Measurements from ENCODE around the gene ZNF213.
"Not testable (repeated sequence)": the region's sequence is repeated elsewhere in the genome, so short reads cannot be mapped to it uniquely, and the experiment has no call there.

Gene ZNF213

GRCh38 chr16:3148256-3149192 lies 13.7 kb downstream of the ZNF213 start:
- DNase-seq, result no peak

- no peak for DNase-seq
Observed at GRCh38 chr16:3149193-3149530, 14.3 kb downstream of the ZNF213 start.

- peak; percentile 67 for DNase-seq
Observed at GRCh38 chr16:3149630-3150345, 15.0 kb downstream of the ZNF213 start.

DNA sequence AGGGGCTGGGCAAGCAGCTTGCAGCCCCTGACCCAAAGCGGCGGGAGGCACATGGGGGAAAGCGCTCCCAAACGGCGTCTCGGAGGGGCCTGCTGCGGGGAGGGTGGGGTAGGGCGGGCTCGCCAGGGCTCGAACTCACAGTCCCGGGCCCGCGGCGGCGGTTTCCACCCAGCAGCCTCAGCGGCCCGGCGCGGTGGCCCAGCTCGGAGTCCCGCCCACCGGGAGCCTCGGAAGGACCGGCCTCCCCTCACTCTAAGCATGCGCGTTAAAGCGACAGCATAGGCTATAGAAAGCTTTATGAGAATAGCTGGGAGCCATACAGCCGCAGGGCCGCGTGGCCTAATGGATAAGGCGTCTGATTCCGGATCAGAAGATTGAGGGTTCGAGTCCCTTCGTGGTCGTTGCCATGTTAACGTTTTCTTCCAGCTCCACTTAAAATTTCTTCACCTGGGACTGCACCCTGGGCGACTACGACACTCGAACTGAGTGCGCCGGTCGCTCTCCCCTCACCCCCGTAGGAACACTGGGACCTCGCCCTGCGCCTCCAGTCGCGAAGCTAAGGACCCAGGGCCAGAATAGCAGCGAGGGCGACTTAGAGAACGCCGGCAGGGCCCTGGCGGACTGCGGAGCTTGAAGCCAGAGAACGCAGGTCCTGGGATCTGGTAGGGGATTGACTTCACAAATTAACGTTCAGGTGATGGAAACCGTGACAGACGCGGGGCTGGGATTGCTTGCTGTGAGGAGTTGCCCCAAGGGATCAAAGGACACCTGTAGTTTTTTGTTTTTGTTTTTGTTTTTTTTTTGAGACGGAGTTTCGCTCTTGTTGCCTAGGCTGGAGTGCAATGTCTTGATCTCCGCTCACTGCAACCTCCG lies 15.8 kb downstream of the ZNF213 start:
- peak; percentile 98 for DNase-seq

DNA sequence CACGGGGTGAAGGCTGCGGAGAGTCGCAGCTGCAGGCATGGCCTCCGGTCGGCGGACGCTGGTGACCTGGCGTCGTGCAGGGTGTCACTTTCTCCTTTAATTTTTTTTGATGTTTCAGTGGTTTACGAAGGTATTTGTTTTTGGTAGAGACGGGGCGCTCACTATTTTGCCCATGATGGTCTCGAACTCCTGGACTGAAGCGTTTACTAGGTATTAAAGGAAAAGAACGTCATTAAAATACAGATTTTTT lies 17.1 kb downstream of the ZNF213 start:
- DNase-seq, result no peak

DNA sequence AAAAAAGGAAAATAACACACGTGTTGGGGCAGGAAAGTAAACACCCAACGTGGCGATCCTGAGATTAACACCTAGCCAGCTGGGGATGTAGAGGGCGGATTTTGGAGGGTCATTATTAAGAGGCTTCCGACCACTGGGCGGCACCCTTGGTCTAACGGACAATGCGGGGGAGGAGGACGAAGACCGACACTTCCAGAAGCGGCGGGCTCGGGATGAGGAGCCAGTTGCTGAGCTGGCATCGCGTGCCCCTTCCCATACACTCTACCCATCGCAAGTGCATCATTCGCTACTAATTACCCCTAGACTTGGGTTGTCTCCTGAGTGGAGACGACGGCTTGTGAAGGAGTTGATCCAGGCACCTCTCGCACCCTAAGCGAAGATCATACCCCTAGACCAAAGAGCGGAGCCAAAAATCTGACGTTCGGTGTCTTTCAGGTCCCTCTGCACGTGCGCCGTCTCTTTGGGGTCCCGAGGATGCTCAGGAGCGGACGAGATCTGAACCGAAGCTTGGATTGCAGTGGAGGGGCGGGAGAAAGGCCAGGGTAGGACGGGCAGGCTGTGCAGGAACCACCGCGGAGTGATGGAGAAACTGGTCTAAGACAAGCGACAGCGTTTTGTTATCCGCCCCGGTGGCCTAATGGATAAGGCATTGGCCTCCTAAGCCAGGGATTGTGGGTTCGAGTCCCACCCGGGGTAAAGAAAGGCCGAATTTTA lies 17.6 kb downstream of the ZNF213 start:
- peak; percentile 97 for DNase-seq

- DNase-seq, result no peak
Observed at GRCh38 chr16:3152991-3153368, 18.2 kb downstream of the ZNF213 start.

DNA sequence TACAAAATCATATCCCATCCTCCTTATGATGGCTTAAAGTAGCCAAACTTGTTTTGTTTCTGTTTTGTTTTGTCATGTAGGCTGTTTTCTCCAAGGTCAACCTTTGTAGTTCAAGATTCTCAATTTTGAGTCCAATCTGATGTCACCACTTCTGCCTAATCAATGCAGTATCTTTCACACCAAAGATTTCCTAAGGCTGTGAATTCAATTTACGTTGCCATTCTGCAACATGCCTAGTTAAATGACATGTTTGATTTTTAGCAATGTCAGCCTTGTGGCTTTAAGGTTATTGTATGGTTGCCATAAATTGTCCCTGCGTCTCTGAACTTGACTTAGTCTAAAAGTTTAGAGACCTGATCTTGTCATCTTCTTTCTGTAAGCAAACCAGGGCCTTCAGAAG lies 20.4 kb downstream of the ZNF213 start:
- no peak for DNase-seq

- DNase-seq, result no peak
Observed at GRCh38 chr16:3155972-3156371, 21.1 kb downstream of the ZNF213 start.

DNA sequence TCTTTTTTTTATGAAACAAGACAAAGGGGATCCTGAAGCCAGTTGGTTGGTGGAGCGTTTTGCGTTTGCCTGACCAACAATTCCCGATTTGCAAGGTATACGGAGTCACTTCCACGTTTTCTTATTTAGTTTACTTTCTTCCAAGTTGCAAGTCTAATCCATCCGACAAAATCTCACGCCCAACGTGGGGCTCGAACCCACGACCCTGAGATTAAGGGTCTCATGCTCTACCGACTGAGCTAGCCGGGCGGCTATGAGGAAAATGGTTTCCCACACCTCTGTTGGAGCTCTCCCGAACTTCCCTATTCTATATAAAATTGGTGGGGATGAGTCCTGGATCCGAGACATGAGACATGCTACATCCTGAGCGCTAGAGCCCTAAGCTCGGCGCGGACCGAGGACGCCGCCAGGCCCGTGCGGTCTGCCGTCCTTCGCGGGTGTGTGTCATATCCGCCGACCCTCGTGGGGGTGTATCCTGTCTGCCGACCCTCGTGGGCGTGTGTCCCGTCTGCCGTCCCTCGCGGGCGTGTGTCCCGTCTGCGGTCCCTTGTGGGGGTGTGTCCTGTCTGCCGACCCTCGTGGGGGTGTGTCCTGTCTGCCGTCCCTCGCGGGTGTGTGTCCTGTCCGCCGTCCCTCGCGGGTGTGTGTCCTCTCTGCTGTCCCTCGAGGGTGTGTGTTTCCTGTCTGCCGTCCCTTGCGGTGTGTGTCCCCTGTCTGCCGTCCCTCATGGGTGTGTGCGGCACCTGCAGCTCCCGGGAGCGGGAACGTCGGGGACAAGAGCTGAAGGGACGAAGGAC lies 22.6 kb downstream of the ZNF213 start:
- peak; percentile 89 for DNase-seq

DNA sequence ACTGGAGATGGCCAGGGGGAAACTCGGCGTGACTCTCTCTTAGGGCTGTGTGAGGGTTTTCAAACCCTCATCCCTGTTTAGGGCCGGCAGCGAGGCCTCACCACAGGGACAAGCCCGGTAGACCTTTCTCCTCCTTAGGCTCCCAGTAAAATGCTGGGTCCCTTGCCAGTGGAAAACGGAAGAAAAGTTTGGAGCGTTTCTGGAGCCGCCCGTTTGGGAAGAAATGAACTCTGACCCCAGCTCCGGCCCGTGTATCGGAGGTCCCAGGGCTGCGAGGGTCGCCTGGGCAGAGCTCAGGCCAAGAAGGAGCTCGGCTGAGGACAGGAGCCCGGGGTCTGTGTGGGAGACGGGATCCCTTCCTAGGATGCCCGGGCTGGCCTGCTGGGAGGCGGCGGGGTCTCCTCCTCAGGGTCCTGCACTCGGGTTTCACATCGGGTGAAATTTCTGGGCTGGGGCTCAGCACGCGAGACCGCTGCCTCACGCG lies 23.2 kb downstream of the ZNF213 start:
- DNase-seq, result no peak

DNA sequence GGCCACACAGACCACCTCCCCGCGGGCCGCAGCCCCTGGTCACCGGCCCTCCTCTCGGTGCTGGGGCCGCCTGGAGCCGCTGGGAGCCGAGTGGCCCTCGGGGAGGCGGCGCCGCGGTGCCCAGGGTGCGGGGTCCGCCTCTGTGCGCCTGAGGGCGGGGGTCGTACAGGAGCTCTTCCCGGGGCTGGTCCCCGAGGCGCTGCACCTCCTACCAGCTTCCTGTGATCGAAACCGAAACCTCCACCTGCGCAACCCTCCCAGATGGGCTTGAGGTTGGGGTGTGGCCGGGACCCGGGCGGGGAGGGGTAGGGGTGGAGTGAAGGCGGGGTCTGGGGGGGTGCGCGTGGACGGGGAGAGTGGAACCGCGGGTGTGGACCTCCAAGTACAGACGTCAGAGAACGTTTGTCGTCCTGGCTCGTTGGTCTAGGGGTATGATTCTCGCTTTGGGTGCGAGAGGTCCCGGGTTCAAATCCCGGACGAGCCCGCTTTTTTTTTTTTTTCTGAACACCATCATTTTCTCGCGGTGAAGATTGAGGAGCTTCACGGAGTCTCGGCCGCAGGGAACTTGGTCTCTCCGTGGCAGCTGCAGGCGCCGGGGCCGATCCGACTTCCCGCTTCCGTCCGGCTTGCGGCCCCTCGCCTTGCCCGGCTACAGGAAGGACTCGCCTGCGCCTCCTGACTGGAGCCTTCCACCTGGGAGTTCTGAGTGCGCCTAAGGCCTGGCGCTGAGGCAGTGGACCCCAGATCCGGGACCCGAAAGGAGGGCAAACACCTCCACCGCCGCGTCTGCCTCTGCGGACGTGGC lies 23.9 kb downstream of the ZNF213 start:
- DNase-seq, result peak; percentile 93

DNA sequence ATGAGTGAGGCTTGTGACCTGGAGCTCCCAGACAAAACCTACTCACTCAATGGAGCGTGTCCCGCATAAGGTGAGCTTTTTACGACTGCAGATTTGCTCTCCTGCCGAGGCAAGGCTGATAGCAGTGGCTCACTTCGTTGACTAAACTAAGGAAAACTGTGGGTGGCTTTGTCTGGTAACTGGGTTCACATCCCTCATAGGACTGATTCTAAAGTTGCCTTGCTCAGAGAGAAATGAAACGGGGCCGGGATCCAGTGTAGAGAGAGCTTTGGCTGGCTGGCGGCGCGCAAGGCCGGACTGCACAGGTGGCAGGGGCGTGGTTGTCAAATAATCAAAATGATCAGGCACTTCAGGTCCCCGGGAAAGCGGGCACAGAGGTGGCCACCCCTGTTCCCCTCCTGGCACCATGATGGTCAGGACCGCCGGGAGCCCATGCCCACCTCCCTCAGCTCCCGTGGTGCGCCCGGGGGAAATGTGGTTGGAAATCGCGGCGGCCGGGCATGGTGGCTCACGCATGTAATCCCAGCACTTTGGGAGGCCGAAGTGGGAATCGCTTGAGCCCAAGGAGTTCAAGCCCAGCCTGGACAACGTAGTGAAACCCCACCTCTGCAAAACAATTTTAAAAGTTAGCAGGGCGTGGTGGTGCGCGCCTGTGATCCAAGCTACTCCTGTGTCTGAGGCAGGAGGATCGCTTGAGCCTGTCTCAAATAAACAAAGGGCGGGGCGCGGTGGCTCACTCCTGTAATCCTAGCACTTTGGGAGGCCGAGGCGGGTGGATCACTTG lies 26.6 kb downstream of the ZNF213 start:
- no peak for DNase-seq

DNA sequence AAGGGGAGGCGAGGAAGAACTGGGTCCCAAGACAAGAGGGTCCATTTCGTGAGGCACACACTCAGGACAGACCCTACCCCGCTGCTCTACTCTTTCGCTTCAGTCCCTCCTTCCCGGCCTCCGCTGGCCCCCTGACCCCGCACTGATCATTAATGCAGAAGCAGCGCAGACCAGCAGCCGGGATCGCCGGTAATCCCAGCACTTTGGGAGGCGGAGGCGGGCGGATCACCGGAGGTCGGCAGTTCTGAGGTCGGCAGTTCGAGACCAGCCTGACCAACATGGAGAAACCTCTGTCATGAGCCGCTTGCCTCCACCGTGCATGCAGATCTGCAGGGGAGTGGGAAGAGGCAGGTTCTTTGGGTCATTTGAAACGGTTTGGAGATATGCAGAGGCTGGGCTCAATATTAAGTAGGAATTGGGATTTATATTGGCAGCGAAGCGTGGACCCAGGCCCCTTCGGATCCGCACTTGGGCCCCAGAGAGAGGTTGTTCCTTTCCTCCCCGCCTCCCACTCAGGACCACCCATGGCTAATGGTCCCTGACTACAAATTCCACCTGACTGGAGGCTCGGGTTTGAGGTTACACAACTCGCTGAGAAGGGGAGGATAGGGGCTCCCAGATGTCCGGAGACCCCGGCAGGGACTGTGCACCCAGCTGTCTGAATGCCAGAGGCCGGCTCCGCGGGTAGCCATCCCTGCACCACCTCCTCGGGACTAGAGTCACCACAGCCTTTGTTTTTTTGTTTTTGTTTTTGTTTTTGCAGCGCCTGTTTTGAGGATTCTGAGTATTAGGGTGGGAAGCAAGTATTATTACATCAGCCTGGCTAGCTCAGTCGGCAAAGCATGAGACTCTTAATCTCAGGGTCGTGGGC lies 29.5 kb downstream of the ZNF213 start:
- DNase-seq, result no peak

DNA sequence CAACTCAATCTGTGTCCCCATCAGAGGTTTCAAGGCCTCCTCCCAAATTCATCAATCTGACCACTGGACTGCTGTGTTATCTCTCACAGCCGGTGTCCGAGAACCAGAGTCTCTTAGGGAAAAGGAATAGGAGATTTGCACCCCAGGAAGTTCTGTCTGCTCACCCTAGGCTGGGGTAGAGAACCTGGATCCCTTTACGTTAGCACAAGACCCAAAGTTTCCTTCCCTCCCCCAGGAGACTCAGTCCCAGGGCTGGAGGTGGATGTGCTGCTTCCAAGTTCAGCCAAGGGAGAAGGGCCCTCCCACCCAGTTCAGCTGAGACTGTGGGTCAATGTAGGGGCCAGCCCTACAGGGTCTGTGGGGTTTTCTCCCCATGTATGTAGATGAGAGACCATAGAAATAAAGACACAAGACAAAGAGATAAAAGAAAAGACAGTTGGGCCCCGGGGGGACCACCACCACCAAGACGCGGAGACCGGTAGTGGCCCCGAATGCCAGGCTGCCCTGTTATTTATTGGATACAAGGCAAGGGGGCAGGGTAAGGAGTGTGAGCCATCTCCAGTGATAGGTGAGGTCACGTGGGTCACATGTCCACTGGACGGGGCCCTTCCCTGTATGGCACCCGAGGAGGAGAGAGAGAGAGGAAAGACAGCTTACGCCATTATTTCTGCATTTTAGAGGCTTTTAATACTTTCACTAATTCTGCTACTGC lies 30.4 kb downstream of the ZNF213 start:
- no peak for DNase-seq

- no peak for DNase-seq
Observed at GRCh38 chr16:3166505-3166886, 31.7 kb downstream of the ZNF213 start.

- not testable (repeated sequence) for DNase-seq
Observed at GRCh38 chr16:3168729-3169128, 33.9 kb downstream of the ZNF213 start.

DNA sequence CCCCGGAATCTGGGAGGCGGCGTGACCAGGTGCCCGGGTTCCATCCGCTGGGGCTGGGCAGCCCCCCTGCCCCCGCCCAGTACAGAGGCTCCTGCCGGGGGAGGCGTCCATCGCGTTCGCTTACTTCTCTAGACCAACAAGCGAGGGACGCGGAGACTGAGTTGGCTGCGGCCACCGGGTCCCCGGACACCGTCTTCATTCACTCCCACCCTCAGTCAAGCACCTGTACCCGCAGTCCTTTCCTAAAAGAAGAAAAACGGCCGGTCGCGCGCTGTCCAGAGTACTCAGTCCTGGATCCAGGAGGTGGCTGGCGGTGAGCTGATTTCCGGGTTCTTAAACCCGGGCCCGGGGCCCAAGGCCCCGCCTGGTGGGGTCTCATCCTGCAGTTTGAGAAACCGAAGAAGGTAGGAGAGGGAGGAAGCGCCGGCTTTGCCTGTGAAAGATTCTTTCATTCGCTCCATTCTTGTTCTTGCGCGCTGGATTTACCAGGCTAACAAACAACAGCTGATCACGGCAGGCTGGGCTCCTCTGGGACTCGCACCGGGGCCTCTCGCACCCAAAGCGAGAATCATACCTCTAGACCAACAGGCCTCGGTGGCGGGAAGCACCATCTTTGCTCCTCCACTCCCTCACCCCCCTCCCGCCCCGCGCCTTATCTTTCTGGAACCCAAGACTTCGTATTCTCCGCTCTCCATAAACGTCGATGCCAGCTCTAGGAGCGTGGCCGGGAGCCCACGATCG lies 35.8 kb downstream of the ZNF213 start:
- DNase-seq, result peak; percentile 43

Data from activated CD4-positive, alpha-beta T cell treated with anti-CD3 and anti-CD28 coated beads, Interleukin-2, amount 50 U/mL, for 16 hours (primary cell).